ENCODE measurements around the gene WDR64.
A peak's percentile ranks its signal among the peaks of the same experiment; 100 is the strongest.

Gene WDR64

GRCh38 chr1:241846375-241846774, 194.3 kb downstream of the WDR64 start:
- no peak for DNase-seq

- DNase-seq = no peak
Observed at GRCh38 chr1:241846862-241847539, 194.9 kb downstream of the WDR64 start.

DNA sequence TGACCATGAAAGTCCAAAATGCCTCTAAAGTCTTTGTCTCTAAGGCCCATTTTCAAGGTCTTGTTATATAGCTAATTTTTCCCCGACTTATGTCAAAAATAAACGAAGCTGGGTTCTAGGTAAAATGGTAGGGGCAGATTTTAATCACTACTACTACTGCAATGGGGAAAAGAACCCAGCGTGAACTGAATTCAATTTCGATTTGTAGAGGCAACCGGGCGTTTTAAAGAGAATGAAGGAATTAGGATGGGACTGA, 195.4 kb downstream of the WDR64 start:
- no peak for DNase-seq

- peak; percentile 94 for DNase-seq
Observed at GRCh38 chr1:241847796-241848685, 196.0 kb downstream of the WDR64 start, which contains the start of gene EXO1. EXO1 (plus strand) TSS chr1:241848204; CDS start chr1:241850426, 2,222 bp downstream.

DNA sequence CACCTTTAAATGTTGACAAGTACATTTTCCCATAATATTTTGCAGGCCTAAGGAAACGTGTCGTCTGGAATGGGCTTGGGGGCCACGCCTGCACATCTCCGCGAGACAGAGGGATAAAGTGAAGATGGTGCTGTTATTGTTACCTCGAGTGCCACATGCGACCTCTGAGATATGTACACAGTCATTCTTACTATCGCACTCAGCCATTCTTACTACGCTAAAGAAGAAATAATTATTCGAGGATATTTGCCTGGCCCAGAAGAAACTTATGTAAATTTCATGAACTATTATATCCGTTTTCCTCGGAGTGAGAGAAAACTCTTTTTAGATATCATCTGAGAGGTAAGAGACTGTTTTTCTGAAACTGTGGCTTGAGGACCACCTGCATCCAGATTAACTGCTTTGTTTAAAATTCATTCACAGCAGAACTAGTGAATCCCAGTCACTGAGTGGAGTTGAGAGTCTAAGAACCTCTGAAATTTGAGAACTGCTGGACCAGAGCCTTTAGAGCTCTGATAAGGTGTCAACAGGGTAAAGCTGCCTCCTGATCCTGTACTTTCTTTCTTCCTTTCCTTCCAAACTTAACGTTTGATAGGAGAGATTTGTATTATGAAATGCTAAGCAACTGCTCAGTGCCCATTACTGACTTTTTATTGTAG, 196.7 kb downstream of the WDR64 start:
- DNase-seq = no peak

DNA sequence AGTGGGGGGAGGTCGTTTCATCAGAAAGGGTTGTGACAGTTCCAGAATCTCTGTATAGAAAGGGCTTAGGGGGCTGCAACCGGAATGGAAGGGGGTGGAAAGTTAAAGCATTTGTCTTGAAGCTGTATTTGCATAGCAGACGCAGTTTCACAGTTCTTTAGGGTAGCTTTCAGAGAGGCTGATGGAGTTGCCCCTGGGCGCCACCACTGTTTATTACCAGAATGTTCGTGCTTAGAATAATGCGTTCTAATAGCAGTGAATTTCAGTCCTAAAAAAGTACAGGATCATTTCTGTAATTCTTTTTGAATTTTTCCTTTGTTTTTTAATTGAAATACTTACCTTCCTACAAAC, 197.2 kb downstream of the WDR64 start:
- no peak for DNase-seq
